CD4-positive, alpha-beta T cell treated with Interleukin-15 for 1 hour (primary cell): Measurements from ENCODE around the gene LTBP1.

Experiments
- DNase-seq: peaks from one replicate; pipeline ENCODE4 v3.0.0-alpha.2; 2020

LTBP1 gene

GRCh38 chr2:32931945-32932709, 14.6 kb upstream of the LTBP1 start:
- no peak for DNase-seq

- DNase-seq = no peak
These were observed 13.7 kb upstream of the LTBP1 start for GRCh38 chr2:32932825-32933755.

GRCh38 chr2:32933756-32934095, 13.0 kb upstream of the LTBP1 start:
- no peak for DNase-seq

DNA sequence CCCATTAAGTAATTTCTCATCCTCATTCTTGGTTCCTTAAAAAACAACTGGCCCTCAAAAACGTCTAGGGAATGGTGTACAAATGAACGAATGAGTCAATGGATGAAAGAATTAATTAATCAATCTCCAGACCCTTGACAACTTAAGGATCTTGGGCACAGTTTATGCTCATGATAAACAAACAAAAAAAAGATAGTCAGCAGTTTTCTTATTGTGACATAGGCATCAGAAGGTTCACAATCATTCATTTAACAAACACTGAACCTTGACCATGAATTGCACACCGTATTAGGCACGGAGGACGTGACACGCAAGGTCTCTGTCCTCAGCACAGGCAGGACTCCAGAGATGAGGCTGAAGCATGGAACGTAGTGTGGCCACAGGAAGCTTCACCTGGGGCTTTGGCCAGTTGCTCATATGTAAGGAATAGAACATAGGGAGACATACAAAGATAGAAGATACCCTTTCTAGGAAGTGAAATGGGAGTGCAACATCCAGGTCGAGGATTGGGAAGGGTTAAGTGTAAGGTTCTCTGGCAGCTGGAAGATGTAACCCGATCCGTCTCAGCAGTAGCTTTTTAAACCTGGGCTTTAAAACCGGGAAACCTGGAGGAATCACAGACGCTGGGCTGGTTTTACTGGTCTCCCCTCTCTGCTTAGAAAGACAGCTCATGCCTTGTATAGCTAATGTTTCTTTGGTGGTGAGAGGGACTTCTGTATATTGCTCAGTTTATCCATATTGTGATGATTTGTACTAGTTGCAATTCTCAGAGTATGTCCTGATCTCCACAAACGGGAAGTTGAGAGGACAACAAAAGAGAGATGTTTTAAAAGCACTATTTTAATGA, 8.9 kb upstream of the LTBP1 start:
- no peak for DNase-seq

DNA sequence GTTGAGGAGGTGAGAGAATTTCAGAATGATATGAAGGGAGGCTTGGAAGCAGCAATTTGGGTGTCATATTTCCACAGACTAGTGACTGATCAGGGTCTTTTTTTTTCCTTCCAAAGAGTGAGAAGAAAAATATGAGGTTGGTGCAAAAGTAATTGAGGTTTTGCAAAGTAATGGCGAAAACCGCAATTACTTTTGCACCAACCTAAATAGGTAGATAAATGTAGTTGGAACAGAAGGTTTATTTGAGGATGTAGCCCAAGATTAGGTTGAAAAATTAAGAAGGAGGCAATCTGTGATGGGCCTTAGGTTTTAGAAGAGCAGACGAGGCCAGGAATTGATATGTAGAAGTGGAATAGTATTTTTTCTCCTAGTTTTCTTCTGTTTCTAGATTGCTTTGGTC, 7.8 kb upstream of the LTBP1 start:
- no peak for DNase-seq

GRCh38 chr2:32940316-32940997, 6.3 kb upstream of the LTBP1 start:
- DNase-seq = no peak

DNA sequence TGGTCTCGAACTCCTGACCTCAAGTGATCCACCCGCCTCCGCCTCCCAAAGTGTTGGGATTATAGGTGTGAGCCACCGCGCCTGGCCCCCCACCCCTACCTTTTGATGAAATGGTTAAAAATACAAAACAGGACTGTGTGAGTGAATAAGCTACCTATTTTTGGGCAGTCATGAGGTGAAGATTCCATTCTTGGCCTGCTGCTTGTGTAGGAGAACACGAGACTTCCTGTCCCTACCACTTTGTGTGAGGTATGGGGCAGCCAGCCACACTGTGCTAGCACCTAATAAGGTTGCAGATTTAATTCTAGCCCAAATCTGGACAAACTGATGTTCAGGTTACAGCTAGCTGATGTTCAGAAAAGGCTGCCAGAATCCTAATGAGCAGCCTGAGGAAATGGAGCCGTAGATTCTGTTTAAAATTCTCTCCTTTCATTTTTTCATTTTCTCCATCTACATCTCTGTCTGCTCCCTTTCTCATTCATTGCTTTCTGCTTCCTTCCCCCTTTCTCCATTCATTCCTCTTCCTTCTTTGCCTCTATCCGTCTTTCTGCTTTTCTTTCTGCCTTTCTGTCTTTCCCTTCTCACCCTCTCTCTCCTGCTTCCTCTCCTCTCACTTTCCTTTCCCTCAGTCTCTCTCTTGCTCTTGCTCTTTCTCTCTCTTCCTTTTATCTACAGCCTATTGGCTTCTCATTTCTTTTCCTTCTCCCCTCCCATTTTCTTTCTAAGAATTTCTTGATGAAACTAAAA, 4.6 kb upstream of the LTBP1 start:
- no peak for DNase-seq

GRCh38 chr2:32942793-32943485, 3.8 kb upstream of the LTBP1 start:
- DNase-seq = no peak

DNA sequence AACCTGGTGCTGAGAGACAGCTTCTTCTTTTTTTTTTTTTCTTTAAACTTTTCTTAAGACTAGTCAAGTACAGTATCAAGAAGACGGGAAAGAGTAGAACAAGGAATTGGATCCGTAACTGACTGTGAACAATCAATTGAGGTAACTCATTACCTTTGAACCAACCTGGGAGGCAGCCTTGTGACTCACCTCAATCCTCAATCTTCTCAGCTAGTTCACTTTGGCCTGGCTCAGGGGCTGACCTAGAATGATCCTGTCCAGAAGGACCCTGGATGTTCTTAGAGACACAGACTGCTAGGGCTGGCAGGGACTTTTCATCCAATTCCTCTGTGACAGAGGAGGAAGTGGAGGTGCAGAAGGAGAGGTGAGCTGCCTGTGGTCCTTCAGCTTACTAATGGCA, 1.5 kb upstream of the LTBP1 start:
- no peak for DNase-seq

DNA sequence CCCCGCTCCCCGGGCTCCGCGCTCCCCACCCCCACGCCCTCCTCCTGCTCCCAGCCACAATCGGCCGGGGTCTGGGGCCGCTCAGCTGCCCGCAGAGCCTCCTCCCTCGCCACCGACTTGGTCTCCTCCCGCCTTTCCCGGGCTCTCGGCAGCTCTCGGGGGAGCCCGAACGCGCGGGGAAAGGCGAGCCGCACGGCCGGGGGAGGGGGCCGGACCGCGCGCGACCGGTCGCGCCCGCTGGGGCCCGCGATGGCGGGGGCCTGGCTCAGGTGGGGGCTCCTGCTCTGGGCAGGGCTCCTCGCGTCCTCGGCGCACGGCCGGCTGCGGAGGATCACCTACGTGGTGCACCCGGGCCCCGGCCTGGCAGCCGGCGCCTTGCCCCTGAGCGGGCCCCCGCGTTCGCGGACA, 327 bp downstream of the LTBP1 start:
- DNase-seq = no peak

GRCh38 chr2:32947484-32948143, 861 bp downstream of the LTBP1 start:
- no peak for DNase-seq

GRCh38 chr2:32948266-32948665, 1.5 kb downstream of the LTBP1 start:
- no peak for DNase-seq

- DNase-seq = no peak
These were observed 2.5 kb downstream of the LTBP1 start for GRCh38 chr2:32949260-32949659.

DNA sequence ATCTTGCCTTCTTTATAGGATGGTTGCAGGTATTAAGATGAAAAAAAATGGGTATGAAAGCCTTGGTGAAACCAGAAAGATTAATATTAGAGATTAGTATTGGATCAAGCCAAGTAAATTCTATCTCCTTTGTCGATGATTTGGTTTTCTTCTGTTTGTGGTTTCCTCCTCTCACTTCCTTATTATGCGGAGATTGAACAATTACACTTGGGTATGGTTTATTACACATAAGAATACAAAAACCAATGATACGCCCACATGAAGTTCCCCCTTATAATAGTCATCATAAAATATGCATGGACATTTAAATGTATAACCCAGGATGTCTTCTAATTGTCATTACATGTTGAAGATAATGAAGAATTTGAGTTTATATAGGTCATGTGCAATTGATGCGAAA, 4.9 kb downstream of the LTBP1 start:
- no peak for DNase-seq

DNA sequence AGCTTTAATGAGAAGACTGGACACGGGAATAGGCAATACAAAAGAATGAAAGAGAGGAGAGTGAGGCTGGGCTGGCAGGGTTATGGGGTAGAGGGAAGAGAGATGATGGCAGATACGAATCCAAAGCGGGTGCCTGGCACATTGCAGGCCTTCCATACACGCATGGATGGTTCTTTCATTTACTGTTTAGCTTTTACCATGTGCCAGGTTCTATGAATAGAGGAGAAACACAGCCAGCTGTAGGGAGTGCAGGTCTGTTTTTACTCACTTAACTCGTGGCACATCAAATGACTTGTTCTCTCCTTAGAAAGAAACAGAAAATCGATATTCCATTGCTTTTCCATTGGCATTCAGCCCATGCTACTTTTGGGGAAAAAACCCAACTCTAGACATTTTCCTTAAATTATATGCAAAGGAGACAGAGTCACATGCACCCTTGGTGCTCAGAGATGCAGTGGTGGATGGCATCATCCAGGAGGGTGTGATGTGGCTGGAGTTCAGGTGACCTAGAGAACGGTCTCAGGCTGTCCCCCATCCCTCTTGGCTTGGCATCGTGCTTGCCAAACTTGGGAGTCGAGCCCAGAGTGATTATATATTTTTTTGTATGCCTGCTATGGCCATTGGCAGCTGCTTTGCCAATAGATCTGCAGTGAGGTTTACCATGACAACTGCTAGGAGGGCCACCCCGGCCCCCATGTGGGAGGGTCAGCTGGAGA, 6.2 kb downstream of the LTBP1 start:
- DNase-seq = no peak

- no peak for DNase-seq
These were observed 7.5 kb downstream of the LTBP1 start for GRCh38 chr2:32954206-32954605.

GRCh38 chr2:32958821-32959220, 12.1 kb downstream of the LTBP1 start:
- no peak for DNase-seq

DNA sequence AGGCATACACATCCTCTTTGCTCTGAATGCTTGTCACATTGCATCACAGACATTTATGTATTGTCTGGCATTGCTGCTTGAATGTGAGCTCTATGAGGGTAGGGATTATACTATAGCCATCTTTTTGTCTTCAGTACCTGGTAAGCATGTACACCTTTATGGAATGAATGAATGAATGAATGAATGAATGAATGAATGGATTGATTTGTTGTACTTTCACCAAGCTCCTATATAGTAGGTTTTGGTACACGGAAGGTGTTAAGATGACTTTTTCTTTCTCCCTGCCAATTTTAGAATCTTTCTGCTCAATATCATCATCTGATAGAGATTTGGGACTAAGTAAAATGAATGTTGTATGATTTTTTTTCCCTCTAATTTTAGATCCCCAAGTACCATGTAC, 13.5 kb downstream of the LTBP1 start:
- no peak for DNase-seq

- no peak for DNase-seq
These were observed 14.1 kb downstream of the LTBP1 start for GRCh38 chr2:32960647-32961403.
